Neural cell (in vitro differentiated cells): ENCODE measurements around the gene GPR119. TPM values are rescaled to one million over a fixed set of nuclear protein-coding genes. Genes with fewer than 3 reads are reported as not detected.

Experiments used
- H2AFZ ChIP-seq: fragments of 200-600, 300-800 bp; sonication (generic), shearing (Covaris generic); 2 replicates; pipeline ENCODE4 v1.6.0; 2014; ENCODE audit warnings: low read depth, mild to moderate bottlenecking, antibody characterized with exemption, low read length, moderate library complexity
- H3F3A ChIP-seq: fragments of 200-600 bp; shearing (Covaris generic); 2 replicates; pipeline ENCODE4 v1.6.1; 2016; ENCODE audit warnings: mild to moderate bottlenecking, moderate library complexity, mixed read lengths, antibody characterized with exemption, low read length; ENCODE audit not compliant: insufficient read depth, poor library complexity, severe bottlenecking
- H3K27ac ChIP-seq: fragments of 200-600, 300-800 bp; sonication (generic), shearing (Covaris generic); 2 replicates; pipeline ENCODE4 v1.5.1; 2014; ENCODE audit warnings: mild to moderate bottlenecking, low read length, moderate library complexity
- H3K27me3 ChIP-seq: fragments of 300-800, 200-600 bp; sonication (generic), shearing (Covaris generic); 2 replicates; pipeline ENCODE4 v1.6.0; 2014; ENCODE audit warnings: mild to moderate bottlenecking, low read depth, low read length, moderate library complexity; ENCODE audit not compliant: insufficient read depth
- H3K36me3 ChIP-seq: fragments of 300-800, 200-600 bp; sonication (generic), shearing (Covaris generic); 2 replicates; pipeline ENCODE4 v1.5.1; 2014; ENCODE audit warnings: mild to moderate bottlenecking, antibody characterized with exemption, low read length, moderate library complexity; ENCODE audit not compliant: insufficient read depth
- H3K4me2 ChIP-seq: fragments of 300-800, 200-600 bp; sonication (generic), shearing (Covaris generic); 2 replicates; pipeline ENCODE4 v1.6.0; 2014; ENCODE audit warnings: mild to moderate bottlenecking, low read length
- H3K4me3 ChIP-seq: fragments of 300-800, 200-600 bp; sonication (generic), shearing (Covaris generic); 2 replicates; pipeline ENCODE4 v1.5.1; 2014; ENCODE audit warnings: mild to moderate bottlenecking, low read length, moderate library complexity
- H3K79me2 ChIP-seq: fragments of 200-600 bp; shearing (Covaris generic); replicated peaks from 2 replicates; pipeline ENCODE4 v1.6.0; 2014; ENCODE audit warnings: mild to moderate bottlenecking, low read length, moderate library complexity; ENCODE audit not compliant: insufficient read depth
- H3K9ac ChIP-seq: fragments of 300-800, 200-600 bp; sonication (generic), shearing (Covaris generic); 2 replicates; pipeline ENCODE4 v1.6.1; 2016; ENCODE audit warnings: mild to moderate bottlenecking, low read length, mixed read lengths
- H3K9me2 ChIP-seq: fragments of 200-600 bp; shearing (Covaris generic); 2 replicates; pipeline ENCODE4 v1.6.1; 2016; ENCODE audit warnings: mild to moderate bottlenecking, low read length, mixed read lengths; ENCODE audit not compliant: insufficient read depth
- H3K9me3 ChIP-seq: fragments of 200-600, 300-800 bp; sonication (generic), shearing (Covaris generic); 2 replicates; pipeline ENCODE4 v1.6.1; 2016; ENCODE audit warnings: mild to moderate bottlenecking, mixed run types, low read length, moderate library complexity, mixed read lengths
- H4K20me1 ChIP-seq: fragments of 200-600 bp; shearing (Covaris generic); 2 replicates; pipeline ENCODE4 v1.6.1; 2016; ENCODE audit warnings: mild to moderate bottlenecking, mixed run types; ENCODE audit not compliant: insufficient read depth
- CTCF ChIP-seq: fragments of 450-650 bp; IDR thresholded peaks from 2 replicates; pipeline ENCODE4 v1.5.1; 2014; ENCODE audit warnings: antibody characterized with exemption, mild to moderate bottlenecking, moderate library complexity; ENCODE audit not compliant: poor library complexity, severe bottlenecking
- EP300 ChIP-seq: fragments of 450-650 bp; conservative IDR thresholded peaks from 2 replicates; pipeline ENCODE4 v1.6.1; 2014; ENCODE audit warnings: antibody characterized with exemption, mild to moderate bottlenecking, moderate library complexity; ENCODE audit not compliant: poor library complexity, severe bottlenecking
- EZH2 ChIP-seq: fragments of 200-600, 300-800 bp; shearing (Covaris generic), sonication (generic); IDR thresholded peaks from 2 replicates; pipeline ENCODE4 v1.6.1; 2014; ENCODE audit warnings: antibody characterized with exemption, low read length, borderline replicate concordance, mild to moderate bottlenecking; ENCODE audit not compliant: insufficient read depth, poor library complexity, severe bottlenecking
- MXI1 ChIP-seq: fragments of 450-650 bp; conservative IDR thresholded peaks from 2 replicates; pipeline ENCODE4 v1.6.1; 2014; ENCODE audit warnings: antibody characterized with exemption, mild to moderate bottlenecking; ENCODE audit not compliant: poor library complexity, severe bottlenecking
- POLR2AphosphoS5 ChIP-seq: IDR thresholded peaks from 2 replicates; pipeline ENCODE4 v1.6.1; 2012
- RAD21 ChIP-seq: fragments of 450-650 bp; conservative IDR thresholded peaks from 2 replicates; pipeline ENCODE4 v1.6.1; 2014; ENCODE audit warnings: antibody characterized with exemption, mild to moderate bottlenecking, moderate library complexity
- REST ChIP-seq: IDR thresholded peaks from 2 replicates; pipeline ENCODE4 v1.6.1; 2012; ENCODE audit warnings: borderline replicate concordance
- SMC3 ChIP-seq: fragments of 450-650 bp; conservative IDR thresholded peaks from 2 replicates; pipeline ENCODE4 v1.6.1; 2014; ENCODE audit warnings: antibody characterized with exemption, mild to moderate bottlenecking, moderate library complexity; ENCODE audit not compliant: poor library complexity
- TAF1 ChIP-seq: IDR thresholded peaks from 2 replicates; pipeline ENCODE4 v1.6.1; 2012; ENCODE audit warnings: low read depth
- polyA plus RNA-seq: library from polyadenylated mRNA; depleted of rRNA; stranded (reverse); fragments of >200 nt; gene quantifications from 2 replicates; pipeline ENCODE4 v1.2.3, GENCODE V29; 2014

Gene GPR119
- polyA plus RNA-seq, 1 donor from 2014 or later = not detected

GRCh38 chrX:130336531-130336930, 48.9 kb downstream of the GPR119 start:
- Histone ChIP-seq H3K79me2 (no peaks in the 10 kb centered on the region), H3K36me3 (no peaks in the 10 kb centered on the region), H2AFZ (no peak overlapping the region), H3K27me3 (no peaks in the 10 kb centered on the region), H3F3A (no peaks in the 10 kb centered on the region), H3K27ac (no peak overlapping the region), H3K9me2 (no peaks in the 10 kb centered on the region), H4K20me1 (no peaks in the 10 kb centered on the region), H3K4me2 (no peak overlapping the region), H3K4me3 (no peak overlapping the region), H3K9ac (no peak overlapping the region), H3K9me3 (no peaks in the 10 kb centered on the region)
- no peak for TF ChIP-seq MXI1
- no peak for TF ChIP-seq SMC3
- no peak for TF ChIP-seq RAD21
- TF ChIP-seq REST = no peak
- TF ChIP-seq TAF1 = no peak
- no peak for TF ChIP-seq EZH2
- no peak for TF ChIP-seq POLR2AphosphoS5
- TF ChIP-seq EP300 = no peak
- no peak for TF ChIP-seq CTCF

Other genes starting within 250 kb of the GPR119 start
- gene AIFM1, start 219.8 kb downstream of the GPR119 start, polyA plus RNA-seq = 24.3 and 33.8 TPM in 2 replicates
- gene RAB33A, start 213.7 kb downstream of the GPR119 start, polyA plus RNA-seq = 74.7 and 95.4 TPM in 2 replicates
- 9.4 and 9.5 TPM in 2 replicates for gene ZNF280C, start 116.8 kb downstream of the GPR119 start, polyA plus RNA-seq
- 127 and 150 TPM in 2 replicates for gene SLC25A14, start 45.8 kb downstream of the GPR119 start, polyA plus RNA-seq
- gene RBMX2, start 16.3 kb upstream of the GPR119 start, polyA plus RNA-seq = 68.9 and 73.3 TPM in 2 replicates